ENCODE data around the gene CHCHD6.

CHCHD6 gene

DNA sequence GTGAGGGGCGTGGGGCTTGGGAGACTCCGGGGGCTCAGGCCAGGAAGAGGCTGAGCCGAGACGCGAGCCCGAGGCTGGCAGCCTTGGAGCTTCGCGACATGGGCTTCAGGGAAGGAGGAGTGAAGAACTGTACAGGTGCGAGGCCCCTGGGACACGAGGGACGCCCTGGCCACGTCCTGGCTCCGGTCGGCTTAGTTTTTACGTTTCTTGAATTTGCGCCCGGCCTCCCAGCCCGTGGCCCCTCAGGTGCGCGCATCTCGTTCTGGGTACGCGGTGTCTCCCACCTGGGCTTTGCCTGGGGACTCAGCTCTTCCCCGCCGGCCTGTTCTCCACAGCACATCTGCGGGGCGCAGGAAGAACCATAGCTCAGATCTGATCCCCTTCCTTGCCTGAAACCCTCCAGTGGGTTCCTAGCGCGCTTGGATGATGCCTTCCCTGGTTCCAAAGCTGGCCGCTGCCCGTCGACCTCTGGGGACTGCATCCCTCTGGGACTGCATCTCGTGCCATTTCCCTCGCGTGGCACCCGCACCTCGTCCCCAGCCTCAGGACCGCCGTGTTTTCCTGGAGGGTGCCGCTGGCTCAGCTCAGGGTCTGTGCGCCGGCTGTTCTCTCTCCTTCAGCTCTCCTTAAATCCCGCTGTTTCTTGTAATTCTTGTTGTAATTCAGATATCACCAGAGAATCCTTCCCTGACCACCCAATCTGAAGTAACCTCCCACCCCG, 614 bp downstream of the CHCHD6 start:
- no peak for DNase-seq (ENCODE audit: low read depth)

DNA sequence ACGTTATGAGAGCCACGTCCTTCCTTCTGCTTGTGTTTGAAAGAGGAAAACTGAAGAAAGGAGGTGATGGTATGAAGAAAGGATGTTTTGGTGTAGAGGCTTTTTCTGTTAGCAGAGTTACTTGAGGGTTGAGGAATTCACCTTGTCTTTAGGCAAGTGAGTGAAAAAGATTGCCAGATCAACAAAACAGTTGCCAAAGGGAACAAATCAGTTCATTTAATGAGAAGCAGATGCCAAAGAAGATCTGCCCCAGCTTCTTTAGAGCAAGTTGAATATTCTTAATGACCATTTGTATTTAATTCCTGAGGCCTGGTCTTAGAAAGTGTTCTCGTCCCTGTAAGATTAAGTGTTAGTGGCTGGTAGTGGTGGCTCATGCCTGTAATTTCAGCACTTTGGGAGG, 2.6 kb downstream of the CHCHD6 start:
- DNase-seq (ENCODE audit: low read depth) = no peak

DNA sequence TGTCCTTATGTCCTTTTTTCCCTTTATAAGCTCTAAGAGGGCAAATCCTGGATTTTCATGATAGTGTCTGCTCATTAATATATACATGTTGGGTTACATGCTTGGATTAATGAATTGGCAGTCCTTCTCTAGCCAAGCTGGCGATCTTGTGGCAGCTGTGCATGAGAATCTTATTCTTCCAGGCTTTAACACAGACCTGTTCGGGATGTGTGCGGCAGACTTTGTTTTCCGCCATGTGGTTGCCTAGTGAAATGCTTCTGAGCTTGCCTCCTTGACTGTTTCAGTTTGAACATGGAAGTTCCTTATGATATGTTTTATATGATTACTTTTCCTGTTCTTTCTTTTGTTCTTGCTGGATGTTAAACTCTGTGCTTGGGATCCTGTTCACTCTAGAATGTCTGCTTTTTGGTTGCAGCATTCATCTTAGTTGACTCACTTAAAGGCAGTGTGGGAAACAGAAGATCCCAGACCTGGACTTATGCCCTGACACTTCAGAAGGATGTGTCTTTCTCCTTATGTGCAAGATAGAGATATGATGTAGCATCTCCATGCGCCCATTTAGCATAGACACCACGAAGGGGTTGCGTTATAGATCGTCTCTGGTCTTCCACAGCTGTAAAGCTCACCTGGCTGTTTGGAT, 7.2 kb downstream of the CHCHD6 start:
- DNase-seq (ENCODE audit: low read depth) = no peak

DNA sequence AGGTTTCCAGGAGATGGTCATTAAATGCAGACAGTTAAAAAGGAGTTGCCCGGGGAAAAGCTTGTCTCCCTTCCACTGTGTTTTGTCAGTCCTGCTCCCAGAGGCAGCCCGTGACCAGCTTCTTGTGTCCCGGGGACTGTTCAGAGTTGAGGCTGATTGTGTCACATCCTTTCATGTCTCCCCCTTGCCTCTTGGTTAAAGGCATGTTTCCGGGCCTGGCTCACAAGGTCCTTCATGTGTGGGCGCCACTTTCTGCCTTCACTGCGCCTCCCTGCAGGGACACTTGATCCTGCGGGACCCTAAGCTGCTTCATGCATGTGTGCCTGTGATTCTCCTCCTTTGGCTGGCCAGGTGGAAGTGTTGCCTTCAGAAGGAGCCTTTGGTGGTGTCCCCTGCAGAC, 9.2 kb downstream of the CHCHD6 start:
- DNase-seq (ENCODE audit: low read depth) = no peak

DNA sequence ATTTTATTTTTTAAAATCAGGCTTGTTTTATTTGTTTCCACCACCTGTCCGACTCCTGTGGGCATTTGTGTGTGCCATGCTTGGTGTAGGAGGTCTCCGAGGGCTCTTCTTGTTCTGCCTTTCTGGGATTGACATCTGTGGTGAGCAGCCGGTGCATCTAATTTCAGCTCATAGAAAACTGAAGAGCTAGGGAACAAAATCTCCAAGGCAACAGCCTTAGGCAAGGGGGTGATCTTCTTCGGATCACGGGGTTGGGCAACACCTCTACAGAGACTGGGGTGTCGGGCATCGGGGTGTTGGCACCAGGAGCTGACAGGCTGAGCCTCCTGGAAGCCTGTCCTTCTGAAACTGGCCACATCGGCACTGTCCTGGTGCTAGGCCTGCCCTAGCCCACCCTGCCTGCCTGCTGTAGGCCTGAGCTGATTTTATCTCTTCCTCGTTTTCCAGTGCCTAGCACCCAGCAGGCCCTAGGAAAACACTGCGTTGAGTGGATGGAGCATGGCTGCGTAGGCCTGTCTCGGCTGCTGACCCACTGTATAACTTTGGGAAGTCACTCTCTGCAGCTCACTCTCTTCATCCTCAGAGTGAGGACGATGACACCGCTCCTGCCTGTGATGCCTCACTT, 10.3 kb downstream of the CHCHD6 start:
- DNase-seq (ENCODE audit: low read depth) = no peak

DNA sequence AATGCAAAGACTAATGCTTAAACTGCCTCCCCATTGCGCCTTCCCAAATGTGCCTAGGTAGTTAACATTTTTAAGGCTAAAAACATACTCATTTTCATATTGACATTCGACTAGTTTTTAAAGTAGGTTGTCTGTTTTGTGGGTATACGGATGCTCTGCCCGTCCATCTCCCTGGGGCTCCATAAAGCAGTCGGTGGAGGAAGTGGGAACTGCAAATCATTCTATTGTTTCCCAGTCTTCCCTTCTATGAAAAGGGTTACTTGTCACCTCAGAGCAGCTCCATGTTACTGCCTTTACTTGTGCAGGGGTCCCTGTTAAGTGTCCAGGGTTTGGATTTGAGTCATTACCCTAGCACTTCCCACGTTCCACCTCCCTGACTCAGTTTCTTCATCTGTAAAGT, 10.9 kb downstream of the CHCHD6 start:
- DNase-seq (ENCODE audit: low read depth) = no peak

DNA sequence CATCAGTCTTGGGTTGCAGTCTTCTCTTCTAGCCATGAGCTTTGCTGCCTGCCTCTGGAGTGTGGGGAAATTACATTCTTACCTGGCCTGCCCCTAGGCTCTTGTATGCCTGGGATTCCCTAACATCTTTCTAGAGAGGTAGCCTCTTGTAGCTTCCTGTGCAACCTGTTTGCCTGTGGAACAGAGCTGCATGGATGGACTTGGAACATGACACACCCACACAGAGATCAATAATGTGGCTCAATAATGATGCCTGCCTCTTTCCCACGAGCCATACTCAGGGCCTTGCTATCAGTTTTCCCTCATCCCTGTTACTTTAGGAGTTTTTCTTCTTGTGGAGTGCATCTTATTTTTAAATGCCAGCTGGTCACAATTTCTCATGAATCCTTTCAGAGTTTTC, 11.4 kb downstream of the CHCHD6 start:
- DNase-seq (ENCODE audit: low read depth) = no peak

DNA sequence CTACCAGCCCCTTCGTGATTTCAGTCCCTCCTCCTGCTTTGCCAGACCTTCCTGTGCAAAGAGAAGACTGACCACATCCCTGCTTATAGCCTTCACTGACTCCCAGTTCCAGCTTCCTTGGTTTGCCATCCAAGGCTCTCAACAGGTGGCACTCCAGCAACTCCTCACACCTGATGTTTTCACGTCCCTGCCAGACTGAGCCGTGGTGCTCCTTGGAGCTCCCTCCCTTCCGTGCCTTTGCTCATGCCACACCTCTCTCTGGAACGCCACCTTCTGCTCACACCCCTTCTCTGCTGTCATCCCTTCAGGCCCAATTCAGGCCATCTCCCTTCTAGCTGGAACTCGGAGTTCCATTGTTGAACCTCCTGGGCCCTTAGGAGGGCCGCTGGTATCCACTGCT, 12.0 kb downstream of the CHCHD6 start:
- no peak for DNase-seq (ENCODE audit: low read depth)

DNA sequence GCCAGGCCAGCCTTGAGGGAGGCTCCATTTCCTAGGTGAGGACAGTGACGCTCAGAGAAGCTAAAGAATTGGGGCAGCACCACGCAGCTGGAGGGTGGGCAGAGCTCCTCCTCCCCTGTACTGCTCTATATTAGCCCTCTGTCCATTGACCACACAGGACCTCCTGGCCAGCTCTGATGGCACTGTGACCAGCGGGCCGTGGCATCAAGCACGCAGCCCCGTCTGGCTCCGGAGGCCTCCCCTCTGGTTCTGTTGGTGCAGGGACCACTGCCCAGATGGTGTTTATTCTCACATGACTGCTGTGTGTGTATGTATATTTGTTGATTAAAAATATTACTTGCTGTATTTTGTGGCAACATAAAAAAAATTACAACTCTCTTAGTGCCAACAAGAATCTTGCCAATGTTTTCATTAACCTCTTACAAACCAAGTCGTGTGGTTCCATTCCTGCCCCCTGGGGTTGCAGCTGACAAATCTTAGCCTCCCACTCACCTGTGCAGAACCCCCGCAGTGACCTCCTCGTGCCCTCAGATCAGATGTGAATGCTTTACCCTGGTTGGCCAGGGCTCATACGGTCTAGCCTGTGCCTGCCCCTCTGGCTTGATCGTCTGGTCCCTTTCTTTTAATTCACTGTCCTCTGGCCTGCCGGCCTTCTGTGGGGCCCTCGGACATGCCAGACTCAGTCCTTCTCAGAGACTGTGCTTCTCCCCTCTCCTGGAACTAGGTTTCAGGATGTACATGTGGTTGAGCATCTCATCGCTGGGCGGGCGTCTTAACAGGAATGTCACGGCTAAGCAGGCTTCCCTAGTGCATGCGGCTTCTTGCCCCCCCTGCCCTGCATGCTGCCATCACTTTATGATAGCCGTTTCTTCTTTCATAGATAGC, 14.8 kb downstream of the CHCHD6 start:
- no peak for DNase-seq (ENCODE audit: low read depth)

DNA sequence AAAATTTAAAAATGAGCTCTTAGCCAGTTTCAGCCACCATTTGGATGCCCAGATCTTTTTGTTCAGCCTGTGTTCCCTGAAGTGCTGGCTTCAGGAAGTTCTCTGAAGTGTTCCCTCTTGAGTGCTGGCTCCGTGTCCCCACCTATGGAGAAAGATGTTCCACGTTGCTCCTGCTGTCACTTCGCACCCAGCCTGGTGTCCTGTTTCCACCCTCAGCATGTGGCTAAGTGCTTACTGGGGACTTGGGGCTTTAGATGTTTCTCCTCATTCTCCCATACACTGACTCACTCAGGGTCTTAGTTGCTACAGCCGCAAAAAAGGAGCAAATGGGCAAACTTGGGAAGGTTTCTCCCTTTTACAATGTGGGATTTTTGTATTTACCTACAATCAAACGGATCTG, 16.6 kb downstream of the CHCHD6 start:
- DNase-seq (ENCODE audit: low read depth) = no peak

DNA sequence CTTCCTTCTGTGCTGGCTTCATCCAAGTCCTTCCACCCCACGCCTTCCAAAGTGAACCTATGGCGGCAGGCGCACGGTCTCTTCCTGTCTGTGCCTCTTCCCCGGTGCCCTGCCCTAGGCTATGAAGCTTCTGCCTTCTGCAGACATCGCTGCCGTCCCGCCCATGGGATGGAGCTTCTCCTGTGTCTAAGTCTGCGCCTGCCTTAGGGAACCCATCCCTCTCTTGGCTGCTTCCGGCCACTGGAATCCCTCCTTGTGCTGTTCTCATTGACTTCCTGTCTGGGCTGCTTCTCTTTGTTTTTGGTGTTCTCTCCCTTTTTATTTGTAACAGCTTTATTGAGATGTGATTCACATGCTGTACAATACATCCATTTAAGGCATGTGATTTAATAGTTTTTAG, 17.2 kb downstream of the CHCHD6 start:
- no peak for DNase-seq (ENCODE audit: low read depth)

DNA sequence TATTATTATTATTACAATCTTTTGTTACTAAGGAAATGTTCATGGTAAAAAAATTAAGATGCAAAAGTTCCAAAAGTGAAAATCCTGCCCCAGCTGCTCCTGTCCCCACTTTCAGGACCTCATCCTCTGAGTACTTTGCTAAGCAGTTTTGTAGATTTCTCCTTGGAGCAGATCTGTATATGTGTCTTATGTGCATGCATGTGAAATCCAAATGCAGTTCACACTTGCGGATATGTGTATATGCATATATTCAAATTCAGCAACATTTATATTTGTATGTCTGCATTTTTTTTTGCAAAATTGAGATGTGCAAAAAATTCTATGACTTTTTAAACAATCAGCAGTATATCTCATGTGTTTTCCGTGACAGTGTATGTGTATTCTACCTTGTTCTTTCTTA, 19.2 kb downstream of the CHCHD6 start:
- no peak for DNase-seq (ENCODE audit: low read depth)

DNA sequence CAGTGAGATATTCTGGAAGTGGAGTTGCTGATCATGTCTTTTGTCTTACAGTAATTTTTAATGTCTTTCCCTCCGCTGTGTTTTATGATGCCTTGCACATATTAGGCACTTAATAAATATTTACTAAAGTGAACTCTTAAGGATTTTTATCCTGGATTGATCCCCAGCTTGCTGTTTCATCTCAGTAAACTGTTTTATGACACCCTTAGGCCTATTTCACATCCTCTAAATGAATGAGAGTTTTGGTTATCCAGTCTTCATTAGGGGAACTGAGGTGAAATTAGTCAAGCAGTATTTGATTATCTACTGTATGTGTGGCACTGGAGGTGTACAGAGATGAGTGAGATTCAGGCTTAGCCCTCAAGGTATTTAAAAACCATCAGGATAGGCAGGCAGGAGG, 19.8 kb downstream of the CHCHD6 start:
- no peak for DNase-seq (ENCODE audit: low read depth)

DNA sequence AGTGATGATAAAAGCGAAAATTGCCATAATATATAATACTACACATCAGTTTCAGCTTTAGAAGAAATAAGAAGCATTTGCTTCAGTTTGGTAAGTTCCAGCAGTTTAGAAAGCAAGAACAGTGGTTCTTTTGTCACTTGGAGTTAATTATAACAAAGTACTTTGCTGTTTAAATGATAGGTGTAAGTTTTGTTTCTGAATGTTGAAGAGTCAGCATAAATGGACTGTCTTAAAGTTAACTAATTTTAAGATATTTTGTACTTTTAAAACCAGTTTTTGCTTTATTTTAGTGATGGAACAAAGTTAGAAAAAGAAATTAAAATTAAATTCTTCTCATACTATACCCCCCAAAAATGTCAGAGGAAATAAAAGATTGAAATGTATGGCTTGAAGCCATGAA, 24.6 kb downstream of the CHCHD6 start:
- DNase-seq (ENCODE audit: low read depth) = no peak

DNA sequence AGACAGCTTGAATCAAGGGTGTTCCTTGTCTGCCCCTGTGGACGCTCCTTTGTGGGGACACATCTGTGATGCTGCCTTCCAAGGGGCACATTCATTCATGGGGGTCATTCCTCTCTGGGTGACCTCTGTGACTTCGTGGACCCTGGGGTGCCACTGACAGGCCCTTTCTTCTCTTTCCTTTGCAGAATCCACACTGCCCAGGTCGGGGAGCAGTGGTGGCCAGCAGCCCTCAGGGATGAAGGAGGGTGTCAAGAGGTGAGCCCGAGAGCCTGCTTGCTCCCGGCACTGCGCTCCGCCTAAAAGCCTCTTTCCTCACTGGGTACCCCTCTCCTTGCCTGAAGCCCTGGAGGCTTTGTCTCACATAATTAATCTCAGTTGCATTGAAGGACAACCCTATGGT, 26.3 kb downstream of the CHCHD6 start:
- no peak for DNase-seq (ENCODE audit: low read depth)

DNA sequence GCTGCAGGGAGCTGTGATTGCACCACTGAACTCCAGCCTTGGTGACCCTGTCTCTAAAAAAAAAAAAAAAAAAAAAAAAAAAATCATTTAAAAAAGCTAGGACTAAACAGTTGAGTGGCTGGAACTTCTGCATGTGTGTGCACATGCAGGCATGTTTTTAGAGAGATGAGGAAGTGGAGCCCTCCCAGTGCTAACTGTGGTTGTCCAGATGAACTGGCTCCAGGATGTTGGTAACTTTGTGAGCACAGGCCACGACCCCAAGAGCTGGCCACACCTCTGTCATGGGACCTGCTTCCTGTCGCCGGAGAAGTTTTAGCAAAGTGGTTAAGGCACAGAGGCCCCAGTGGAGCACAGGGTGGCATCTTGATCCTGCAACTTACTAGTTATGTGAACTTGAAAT, 27.0 kb downstream of the CHCHD6 start:
- no peak for DNase-seq (ENCODE audit: low read depth)

DNA sequence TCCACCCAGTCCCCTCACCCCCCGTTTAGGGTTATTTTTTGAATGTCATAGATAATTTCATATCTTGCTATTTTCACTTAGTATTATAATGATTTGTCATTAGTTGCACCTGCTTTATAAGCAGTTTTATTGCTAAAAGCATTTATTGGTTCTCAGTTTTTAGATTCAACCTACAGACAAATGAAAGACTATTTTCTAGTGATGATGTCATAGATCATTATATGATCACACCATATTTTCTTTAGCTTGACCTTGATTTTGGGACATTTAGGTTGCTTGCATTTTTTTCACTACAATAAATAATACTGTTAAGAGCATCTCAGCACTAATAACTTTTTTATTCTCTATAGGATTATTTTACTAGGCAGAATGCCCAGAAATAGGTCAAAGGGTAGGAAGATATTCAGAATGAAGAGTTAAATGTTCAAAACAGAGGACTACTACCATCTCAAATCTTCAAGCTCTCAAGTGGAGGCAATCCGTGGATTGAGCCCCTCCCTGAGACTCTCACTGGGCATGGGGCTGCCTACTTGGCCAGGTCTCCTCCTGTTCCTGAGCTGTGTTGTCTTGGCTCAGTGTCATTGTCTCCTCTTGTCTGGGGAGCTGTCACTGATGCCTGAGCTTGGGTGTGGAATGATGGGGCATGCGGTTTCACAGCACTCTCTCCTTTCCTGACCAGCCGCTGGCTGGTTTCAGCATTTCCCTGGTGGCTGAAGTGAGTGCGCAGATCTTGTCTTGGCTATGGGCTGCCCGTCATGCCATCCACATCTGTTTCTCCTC, 28.4 kb downstream of the CHCHD6 start:
- DNase-seq (ENCODE audit: low read depth) = no peak

DNA sequence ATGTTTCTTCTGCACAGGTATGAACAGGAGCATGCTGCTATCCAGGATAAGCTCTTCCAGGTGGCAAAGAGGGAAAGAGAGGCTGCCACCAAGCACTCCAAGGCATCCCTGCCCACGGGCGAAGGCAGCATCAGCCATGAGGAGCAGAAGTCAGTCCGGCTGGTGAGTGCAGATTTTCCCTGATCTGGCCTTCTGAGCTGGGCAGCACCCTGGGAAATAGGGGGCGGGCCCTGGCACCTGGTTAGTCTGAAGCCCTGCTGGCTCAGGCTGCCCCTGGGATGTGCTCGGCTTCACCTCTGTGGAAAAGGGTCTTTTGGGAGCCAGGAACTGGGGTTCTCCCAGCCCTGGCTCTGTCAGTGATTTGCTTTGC, 29.0 kb downstream of the CHCHD6 start:
- no peak for DNase-seq (ENCODE audit: low read depth)

DNA sequence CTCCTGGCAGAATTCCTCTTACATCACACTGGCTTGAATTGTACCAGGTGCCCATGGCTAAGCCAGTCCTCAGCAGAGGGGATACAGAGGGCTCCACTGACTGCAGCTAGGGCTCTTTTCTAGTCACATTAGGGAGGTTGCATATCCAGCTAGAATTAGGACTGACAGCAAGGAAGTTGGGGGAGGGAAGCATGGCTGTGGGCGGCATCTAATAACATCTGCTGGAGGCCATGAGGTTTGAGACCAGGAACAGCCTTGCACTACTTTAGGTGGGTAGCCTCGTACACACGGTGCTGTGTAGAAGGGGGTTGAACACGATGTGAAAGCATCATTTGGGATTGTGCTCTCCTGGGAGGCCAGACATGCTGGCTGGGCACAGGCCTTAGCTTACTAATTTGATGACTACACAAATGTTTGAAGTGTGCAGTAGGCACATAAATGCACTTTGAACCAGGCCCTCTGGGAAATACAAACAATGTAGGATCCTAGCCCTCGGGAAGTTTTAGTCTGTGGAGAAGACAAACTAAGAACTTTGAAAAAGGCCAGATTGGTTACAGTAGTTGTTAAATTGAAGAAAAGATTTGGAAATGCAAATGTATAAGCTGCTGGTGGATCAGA, 30.2 kb downstream of the CHCHD6 start:
- no peak for DNase-seq (ENCODE audit: low read depth)

DNA sequence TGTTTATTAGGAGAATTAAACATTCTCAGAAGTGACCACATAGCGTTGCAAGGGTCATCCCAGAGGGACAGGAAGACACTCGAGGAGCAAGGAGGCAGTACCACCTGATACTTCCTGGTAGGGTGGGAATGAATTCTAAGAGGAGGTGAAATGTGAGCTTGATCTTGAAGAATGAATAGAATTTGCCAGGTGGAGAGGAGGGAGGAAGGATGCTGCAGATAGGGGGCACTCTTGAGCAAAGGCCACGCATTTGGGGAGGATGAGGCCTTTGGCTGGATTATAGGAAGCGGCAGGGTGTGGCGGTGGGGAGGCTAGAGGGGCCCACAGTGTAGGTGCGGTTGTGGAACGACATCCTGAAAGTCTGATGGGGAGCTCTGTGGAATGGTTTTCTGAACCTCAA, 33.5 kb downstream of the CHCHD6 start:
- DNase-seq (ENCODE audit: low read depth) = no peak

DNA sequence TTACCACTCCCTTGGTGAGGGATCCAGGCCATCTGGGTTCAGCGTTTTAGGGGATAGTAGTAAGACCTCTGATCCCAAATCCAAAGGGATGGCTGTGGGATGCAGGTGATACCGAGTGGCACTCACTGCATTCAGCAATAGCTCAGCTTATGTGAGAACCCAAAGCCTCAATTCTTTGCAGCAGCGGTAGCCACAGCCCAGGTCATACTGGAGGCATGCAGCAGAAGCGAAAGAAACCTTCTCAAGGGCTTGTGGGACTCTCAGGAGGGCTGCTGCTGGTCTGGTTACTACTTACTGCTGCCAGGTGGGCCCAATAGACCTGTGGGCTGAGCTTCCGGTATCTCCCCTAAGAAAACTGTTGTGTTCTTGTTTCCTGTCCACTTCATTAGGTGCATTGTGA, 38.0 kb downstream of the CHCHD6 start:
- DNase-seq (ENCODE audit: low read depth) = no peak

DNA sequence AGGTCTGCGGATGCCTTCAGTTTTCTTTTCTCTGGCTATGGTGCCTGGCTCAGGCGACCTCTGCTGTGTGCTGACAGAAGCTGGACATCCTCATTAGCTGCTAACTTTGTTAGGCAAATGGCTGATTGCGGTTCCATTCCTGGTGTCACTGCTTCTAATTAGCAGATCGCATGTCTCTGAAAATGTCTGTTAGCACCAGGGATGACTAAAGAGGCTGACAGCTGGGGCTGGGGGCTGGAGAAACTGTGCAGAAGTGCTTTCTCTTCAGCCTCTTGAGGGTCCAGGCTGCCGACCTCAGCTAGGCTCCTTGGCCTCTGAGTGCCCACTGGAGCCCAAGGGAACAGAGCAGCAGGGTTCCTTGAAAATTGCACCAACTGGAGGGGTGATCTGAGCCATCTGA, 39.3 kb downstream of the CHCHD6 start:
- DNase-seq (ENCODE audit: low read depth) = no peak

Data from stimulated activated CD8-positive, alpha-beta memory T cell treated with anti-CD3 and anti-CD28 coated beads, Interleukin-15, amount 100 ng/mL, for 1 hour (primary cell).